Measurements from ENCODE around the gene ERC1. TPM values are rescaled to one million over a fixed set of nuclear protein-coding genes. Genes with fewer than 3 reads are reported as not detected.
"Not testable (repeated sequence)": the region's sequence is repeated elsewhere in the genome, so short reads cannot be mapped to it uniquely, and the experiment has no call there.

Gene ERC1
- total RNA-seq, 1 donor from 2014 or later = 43.0 TPM

DNA sequence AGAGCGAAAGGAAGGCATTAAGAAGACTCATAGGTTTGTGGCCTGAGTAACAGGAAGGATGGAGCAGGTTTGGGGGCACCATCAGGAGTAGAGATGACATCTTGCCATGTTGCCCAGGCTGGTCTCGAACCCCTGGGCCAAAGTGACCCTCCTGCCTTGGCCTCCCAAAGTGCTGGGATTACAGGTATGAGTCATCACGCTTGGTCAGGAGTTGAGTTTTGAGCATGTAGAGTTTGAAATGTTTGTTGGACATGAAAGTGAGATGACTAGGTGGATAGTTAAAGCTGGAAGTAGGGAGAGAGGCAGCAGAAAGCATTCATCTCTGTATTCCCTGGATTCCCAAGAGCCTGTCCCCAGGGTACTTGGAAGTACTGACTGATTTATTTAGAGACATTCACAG lies 112.6 kb downstream of the ERC1 start:
- intact Hi-C loops (cut with micrococcal nuclease) = no loop called here
- ATAC-seq = no peak

DNA sequence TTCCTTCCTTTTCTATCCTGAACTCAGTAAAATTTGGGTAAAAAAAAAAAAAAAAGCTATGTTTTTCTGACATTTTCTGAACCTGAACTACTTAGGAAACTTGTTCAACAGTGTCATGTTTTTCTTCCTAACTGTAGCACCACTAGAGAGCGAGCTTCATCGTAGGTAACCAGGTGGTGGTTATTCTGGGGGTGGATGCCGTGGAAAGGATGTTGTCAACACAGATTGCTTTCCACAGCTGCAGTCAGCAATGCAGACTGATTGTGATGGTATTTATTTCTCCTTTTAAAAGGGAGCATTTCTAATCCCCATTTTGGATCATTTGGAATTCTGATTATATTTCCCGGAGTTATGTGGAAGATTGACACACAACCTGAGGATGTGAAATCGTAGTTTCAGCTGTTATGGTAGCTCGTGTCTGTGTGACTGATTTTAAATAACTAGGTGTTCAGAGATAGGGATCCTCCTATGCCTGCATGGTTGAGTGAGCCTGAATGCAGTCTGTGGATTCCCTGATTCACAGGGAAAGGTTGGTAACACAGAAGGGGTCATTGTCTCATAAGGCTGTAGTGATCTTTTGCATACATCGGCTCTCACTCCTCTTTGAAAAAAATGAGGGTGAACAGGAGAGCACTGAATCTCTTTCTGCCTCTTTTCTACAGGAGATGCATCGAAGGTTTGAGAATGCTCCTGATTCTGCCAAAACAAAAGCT lies 113.2 kb downstream of the ERC1 start:
- no peak for ATAC-seq
- intact Hi-C loops (cut with micrococcal nuclease) = no loop called here
- no peak for DNase-seq

More for the DNA sequence above, 112.6 kb downstream of the ERC1 start:
- DNase-seq = no peak

- DNase-seq = no peak
- no peak for ATAC-seq
- intact Hi-C loops (cut with micrococcal nuclease) = no loop called here
These were observed 116.6 kb downstream of the ERC1 start for GRCh38 chr12:1107669-1108068.

GRCh38 chr12:1108276-1108675 lies 117.3 kb downstream of the ERC1 start:
- intact Hi-C loops (cut with micrococcal nuclease) = no loop called here
- DNase-seq = no peak
- no peak for ATAC-seq

GRCh38 chr12:1115484-1116231 lies 124.6 kb downstream of the ERC1 start:
- no peak for ATAC-seq
- no peak for DNase-seq
- intact Hi-C loops (cut with micrococcal nuclease) = no loop called here

- ATAC-seq = no peak
- intact Hi-C loops (cut with micrococcal nuclease) = no loop called here
- DNase-seq = no peak
These were observed 126.3 kb downstream of the ERC1 start for GRCh38 chr12:1117371-1117770.

GRCh38 chr12:1117970-1118563 lies 127.0 kb downstream of the ERC1 start:
- ATAC-seq = peak; percentile 76

DNA sequence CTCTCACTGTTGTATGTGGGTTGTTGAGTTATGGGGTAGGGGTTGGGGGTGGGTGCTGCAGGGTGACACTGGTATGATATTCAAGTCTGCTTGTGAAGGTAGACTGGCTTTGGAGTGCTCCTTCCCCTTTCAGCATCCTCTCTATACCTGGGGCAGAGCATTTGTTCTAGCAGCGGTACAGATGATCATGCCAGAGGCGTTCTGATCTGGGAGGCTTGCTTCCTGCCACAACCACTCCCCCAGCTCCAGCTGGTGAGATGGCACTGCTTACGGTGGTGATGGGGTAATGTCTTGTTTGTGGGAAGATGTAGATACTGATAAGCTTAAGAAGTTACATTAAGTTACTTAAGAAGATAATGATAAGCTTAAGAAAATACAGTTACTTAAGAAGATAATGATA lies 131.8 kb downstream of the ERC1 start:
- ATAC-seq (no peak), DNase-seq (no peak)
- intact Hi-C loops (cut with micrococcal nuclease) = no loop called here

More at GRCh38 chr12:1117970-1118563, 127.0 kb downstream of the ERC1 start:
- peak; percentile 62 for DNase-seq
- intact Hi-C loops (cut with micrococcal nuclease) = no loop called here

DNA sequence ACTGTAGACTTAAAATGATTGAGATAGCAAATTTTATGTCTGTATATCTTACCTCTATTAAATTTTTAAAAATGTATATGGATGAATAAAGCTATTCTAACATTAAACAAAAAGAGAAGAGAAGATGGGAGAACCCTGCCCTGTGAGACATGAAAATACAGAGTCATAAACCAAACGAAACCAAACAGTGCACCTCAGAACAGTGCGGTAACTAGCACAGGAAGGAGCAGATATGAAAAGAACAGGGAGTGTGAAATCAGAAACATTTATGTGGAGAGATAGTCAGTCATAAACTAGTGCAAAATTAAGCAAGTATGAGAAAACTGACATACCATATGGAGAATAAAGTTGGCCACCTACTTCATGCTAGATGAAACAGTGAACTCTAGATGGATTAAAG lies 135.1 kb downstream of the ERC1 start:
- DNase-seq (no peak), ATAC-seq (no peak)
- intact Hi-C loops (cut with micrococcal nuclease) = no loop called here

DNA sequence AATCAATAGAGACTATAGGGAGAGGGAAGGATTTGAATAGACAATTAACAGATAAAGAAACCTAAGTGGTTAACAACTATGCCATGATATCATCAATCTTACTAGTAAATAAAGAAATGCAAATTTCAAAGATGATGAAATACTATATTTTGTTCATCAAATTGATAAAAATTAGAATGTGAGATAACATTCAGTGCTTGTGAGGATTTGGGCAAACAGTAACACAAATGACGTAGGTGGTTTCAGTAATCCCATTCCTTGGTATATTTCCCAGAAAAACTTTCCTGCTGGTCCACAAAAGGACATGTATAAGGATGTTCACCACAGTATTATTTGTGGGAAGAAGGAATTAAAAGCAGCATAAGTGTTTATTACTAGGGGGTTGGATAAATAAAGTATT lies 136.0 kb downstream of the ERC1 start:
- DNase-seq (no peak), ATAC-seq (no peak)
- intact Hi-C loops (cut with micrococcal nuclease) = no loop called here

GRCh38 chr12:1130164-1130563 lies 139.1 kb downstream of the ERC1 start:
- intact Hi-C loops (cut with micrococcal nuclease) = no loop called here
- DNase-seq = no peak
- ATAC-seq = no peak

DNA sequence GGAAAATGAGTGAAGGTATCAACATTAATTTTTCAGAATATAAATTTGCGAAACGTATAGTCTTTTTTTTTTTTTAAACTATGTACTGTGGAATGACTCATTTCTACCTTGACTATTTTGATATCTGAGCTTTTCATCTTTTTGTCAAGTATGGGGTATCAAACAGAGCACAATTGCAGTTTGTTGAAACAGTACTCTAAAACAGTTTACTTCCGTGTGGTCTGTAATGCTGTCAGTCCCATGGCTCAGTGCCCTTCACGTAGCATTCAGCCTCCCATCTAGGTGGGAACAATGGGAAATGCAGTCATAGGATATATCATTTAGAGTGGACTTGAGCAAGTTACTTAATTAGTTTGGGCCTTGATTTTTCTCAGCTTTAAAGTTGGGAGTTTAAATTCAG lies 139.5 kb downstream of the ERC1 start:
- ATAC-seq (no peak), DNase-seq (no peak)
- intact Hi-C loops (cut with micrococcal nuclease) = no loop called here

DNA sequence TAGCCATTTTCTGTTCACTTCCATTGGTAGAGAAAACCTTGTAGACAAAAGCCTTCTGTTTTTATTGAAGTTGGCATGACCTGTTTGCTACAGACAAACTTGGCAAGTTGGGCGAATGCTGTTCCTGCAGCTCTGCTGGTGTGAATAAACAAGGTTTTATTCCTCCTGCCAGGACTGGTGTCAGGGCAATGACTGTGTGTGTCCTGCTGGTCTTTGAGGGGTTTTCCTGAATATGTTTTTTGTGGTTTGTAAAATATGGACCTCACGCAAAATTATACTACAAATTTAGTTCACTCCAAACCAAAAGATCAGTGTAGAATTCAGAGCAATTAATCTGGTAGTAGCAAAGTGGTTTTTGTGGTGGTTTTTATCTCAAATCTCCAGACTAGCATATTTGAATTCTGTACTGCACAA lies 140.8 kb downstream of the ERC1 start:
- intact Hi-C loops (cut with micrococcal nuclease) = no loop called here
- ATAC-seq (peak; percentile 17), DNase-seq (no peak)

- ATAC-seq = no peak
These were observed 141.3 kb downstream of the ERC1 start for GRCh38 chr12:1132311-1132710.

DNA sequence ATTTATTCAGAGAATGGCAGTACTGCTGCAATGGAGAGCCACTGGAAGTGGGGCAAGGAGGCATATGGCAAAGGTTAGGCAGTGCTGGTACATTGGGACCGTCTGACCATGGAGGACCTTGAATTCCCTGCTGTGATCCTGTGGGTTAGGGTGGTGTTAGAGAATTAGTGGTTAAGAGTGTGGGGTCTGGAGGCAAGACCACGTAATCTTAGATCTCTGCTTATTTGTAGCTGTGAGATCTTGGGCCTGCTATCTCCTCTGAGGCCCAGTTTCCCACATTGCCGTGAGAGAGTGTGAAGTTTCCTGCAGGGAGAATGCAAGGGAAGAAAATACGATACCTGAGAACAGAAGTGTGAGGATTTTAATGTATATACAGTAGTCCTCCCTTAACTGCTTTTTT lies 147.7 kb downstream of the ERC1 start:
- intact Hi-C loops (cut with micrococcal nuclease) = no loop called here
- no peak for ATAC-seq
- no peak for DNase-seq

More at GRCh38 chr12:1132311-1132710, 141.3 kb downstream of the ERC1 start:
- DNase-seq = no peak
- intact Hi-C loops (cut with micrococcal nuclease) = no loop called here

DNA sequence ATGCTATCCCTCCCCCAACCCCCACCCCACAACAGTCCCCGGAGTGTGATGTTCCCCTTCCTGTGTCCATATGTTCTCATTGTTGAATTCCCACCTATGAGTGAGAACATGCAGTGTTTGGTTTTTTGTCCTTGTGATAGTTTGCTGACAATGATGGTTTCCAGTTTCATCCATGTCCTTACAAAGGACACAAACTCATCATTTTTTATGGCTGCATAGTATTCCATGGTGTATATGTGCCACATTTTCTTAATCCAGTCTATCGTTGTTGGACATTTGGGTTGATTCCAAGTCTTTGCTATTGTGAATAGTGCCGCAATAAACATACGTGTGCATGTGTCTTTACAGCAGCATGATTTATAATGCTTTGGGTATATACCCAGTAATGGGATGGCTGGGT lies 155.7 kb downstream of the ERC1 start:
- DNase-seq; ATAC-seq; intact Hi-C loops (cut with micrococcal nuclease): not testable (repeated sequence)

GRCh38 chr12:1147821-1148220 lies 156.8 kb downstream of the ERC1 start:
- ATAC-seq = no peak
- DNase-seq = no peak
- intact Hi-C loops (cut with micrococcal nuclease) = no loop called here

- DNase-seq (no peak), ATAC-seq (no peak)
- intact Hi-C loops (cut with micrococcal nuclease) = no loop called here
These were observed 166.0 kb downstream of the ERC1 start for GRCh38 chr12:1157046-1157445.

DNA sequence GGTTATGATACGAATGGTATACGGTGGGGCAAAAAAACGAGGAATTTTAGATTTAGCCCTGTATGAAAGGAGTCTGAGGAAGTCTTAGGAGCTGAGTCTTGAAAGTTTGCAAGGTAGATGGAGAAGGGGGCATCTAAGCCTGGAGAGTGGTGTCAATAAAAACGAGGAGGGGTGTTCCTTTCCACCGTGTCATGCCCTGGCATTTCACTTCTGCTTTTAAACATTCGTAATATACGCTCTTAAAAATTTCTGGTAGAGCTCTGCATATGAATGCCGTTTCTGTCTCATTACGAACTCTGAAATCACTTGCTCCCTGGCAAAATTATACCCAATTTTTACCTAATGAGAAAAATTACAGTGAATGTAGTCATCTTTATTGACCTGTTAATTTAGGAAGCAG lies 170.2 kb downstream of the ERC1 start:
- no peak for DNase-seq
- intact Hi-C loops (cut with micrococcal nuclease) = no loop called here
- no peak for ATAC-seq

DNA sequence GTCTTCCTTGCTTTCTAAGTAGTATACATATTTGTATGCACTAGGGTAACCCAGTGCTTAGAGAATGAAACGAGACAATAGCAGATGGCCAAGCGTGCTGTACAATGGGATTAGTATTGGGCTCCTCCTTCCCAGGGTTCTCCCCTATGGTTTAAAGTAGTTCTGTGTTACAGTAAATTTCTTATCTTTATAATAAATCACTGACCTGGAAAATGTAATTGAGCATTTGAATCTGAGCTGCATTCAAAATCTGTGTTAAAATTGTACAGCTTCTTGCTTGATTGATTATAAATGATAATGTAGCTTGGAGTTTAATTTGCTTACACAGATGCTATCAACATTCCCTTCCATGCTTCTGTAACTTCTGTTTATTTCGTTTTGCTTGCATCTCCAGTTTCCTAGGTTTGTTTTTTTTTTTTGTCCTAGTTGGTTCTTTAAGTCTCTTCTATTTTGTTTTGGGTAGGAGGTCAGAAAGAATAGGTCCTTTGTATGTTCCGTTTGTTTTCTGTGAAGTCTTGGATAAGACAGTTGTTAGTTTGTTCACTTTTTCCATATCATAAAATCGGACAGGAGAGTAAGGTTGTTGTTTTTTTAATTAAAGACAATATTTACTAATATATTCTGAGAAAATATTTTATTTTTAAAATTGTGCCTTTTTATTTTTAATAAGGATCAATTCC lies 171.2 kb downstream of the ERC1 start:
- DNase-seq = no peak
- no peak for ATAC-seq
- intact Hi-C loops (cut with micrococcal nuclease) = no loop called here
